ENCODE data around the gene FABP2. TPM values are rescaled to one million over a fixed set of nuclear protein-coding genes. Genes with fewer than 3 reads are reported as not detected.

Gene FABP2
- total RNA-seq = under 1 TPM; 0.38 to 0.39 TPM

GRCh38 chr4:119321921-119322687, at the start of gene FABP2:
FABP2 (minus strand) TSS chr4:119322138; CDS start chr4:119322102, 36 bp downstream.

Other genes starting within 250 kb of the FABP2 start
- gene MYOZ2, start 186.3 kb downstream of the FABP2 start, total RNA-seq = not detected
- gene USP53, start 109.4 kb downstream of the FABP2 start, total RNA-seq = 10 to 100 TPM; 10.9 to 11.0 TPM

All from activated naive CD4-positive, alpha-beta T cell treated with anti-CD3 and anti-CD28 coated beads, Interleukin-2, amount 10 ng/mL, durations not matched to agents 5 hours and 36 hours (primary cell).